ENCODE data around the gene DEFB129.

The DEFB129 gene

DNA sequence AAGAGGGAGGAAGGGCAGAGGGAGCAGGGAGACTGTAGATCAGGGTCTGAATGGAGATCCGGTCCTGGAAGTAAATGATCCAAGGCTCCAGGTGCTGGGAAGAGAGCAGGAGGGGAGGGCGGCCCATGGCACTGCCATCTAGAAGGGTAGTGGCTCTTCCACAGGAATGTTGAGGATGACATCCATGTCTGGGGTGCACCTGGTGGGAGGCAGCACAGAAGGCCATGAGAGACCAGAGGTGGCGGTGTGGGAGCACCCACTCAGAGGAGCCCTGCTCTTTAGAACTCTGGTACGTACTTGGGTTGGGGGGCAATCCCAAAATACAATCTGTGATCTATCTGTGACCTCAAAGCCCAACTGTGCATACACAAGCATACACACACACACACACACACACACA lies 44.0 kb downstream of the DEFB129 start:
- H3K9me3 ChIP-seq (ENCODE audit: insufficient read depth, low read length) = no peaks in the 10 kb centered on the region
- H4K20me1 ChIP-seq (ENCODE audit: low read depth, low read length) = no peaks in the 10 kb centered on the region
- H3K36me3 ChIP-seq (ENCODE audit: low read length) = no peaks in the 10 kb centered on the region
- no peak for TF ChIP-seq EZH2phosphoT487 (conservative IDR thresholded peaks at IDR 0.05; ENCODE audit: low read length)
- TF ChIP-seq, protein P1, sequence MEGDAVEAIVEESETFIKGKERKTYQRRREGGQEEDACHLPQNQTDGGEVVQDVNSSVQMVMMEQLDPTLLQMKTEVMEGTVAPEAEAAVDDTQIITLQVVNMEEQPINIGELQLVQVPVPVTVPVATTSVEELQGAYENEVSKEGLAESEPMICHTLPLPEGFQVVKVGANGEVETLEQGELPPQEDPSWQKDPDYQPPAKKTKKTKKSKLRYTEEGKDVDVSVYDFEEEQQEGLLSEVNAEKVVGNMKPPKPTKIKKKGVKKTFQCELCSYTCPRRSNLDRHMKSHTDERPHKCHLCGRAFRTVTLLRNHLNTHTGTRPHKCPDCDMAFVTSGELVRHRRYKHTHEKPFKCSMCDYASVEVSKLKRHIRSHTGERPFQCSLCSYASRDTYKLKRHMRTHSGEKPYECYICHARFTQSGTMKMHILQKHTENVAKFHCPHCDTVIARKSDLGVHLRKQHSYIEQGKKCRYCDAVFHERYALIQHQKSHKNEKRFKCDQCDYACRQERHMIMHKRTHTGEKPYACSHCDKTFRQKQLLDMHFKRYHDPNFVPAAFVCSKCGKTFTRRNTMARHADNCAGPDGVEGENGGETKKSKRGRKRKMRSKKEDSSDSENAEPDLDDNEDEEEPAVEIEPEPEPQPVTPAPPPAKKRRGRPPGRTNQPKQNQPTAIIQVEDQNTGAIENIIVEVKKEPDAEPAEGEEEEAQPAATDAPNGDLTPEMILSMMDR (IDR thresholded peaks at IDR 0.05; ENCODE audit: insufficient read depth, low read length, poor library complexity, severe bottlenecking) = no peak
- no peaks in the 10 kb centered on the region for H3K79me2 ChIP-seq (ENCODE audit: insufficient read depth, low read length)
- H3K27ac ChIP-seq (ENCODE audit: low read depth, low read length) = no peak overlapping the region
- H3K9me2 ChIP-seq (replicated peaks; ENCODE audit: insufficient read depth, low read length) = no peaks in the 10 kb centered on the region
- no peaks in the 10 kb centered on the region for H3F3A ChIP-seq (ENCODE audit: insufficient read depth)
- H3K4me2 ChIP-seq (ENCODE audit: low read depth, low read length, poor library complexity, severe bottlenecking) = no peak overlapping the region
- H3K4me3 ChIP-seq (ENCODE audit: insufficient read depth, low read length, poor library complexity, severe bottlenecking) = no peak overlapping the region
- H2AFZ ChIP-seq (ENCODE audit: low read depth, low read length, severe bottlenecking) = no peak overlapping the region
- no peaks in the 10 kb centered on the region for H3K27me3 ChIP-seq (ENCODE audit: low read length)
- H3K9ac ChIP-seq (ENCODE audit: low read length) = no peak overlapping the region

DNA sequence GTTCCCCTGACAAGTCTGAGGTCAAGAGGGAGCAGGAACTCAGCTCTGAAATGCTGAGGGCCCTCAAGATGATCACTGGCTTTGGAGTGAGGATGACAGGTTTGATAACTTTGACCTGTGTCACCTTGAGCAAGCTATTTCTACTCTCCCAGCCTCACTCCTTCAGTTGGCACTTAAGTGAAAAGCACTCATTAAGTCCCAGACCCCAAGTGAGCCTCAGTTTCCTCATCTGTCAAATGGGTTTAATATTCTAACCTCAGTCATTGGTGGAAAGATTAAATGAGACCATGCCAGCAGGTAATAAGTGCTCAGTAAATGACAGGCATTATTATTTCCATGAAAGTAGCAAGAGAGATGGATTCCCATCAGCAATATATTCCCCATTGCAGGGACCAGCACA lies 44.5 kb downstream of the DEFB129 start:
- no peaks in the 10 kb centered on the region for H3K9me2 ChIP-seq (replicated peaks; ENCODE audit: insufficient read depth, low read length)
- H3K9ac ChIP-seq (ENCODE audit: low read length) = no peak overlapping the region
- no peaks in the 10 kb centered on the region for H3K27me3 ChIP-seq (ENCODE audit: low read length)
- H3K27ac ChIP-seq (ENCODE audit: low read depth, low read length) = no peak overlapping the region
- no peaks in the 10 kb centered on the region for H3K36me3 ChIP-seq (ENCODE audit: low read length)
- H3K9me3 ChIP-seq (ENCODE audit: insufficient read depth, low read length) = no peaks in the 10 kb centered on the region
- H3K4me3 ChIP-seq (ENCODE audit: insufficient read depth, low read length, poor library complexity, severe bottlenecking) = no peak overlapping the region
- H3K79me2 ChIP-seq (ENCODE audit: insufficient read depth, low read length) = no peaks in the 10 kb centered on the region
- H3K4me2 ChIP-seq (ENCODE audit: low read depth, low read length, poor library complexity, severe bottlenecking) = no peak overlapping the region
- TF ChIP-seq EZH2phosphoT487 (conservative IDR thresholded peaks at IDR 0.05; ENCODE audit: low read length) = no peak
- TF ChIP-seq, protein P1 (IDR thresholded peaks at IDR 0.05; ENCODE audit: insufficient read depth, low read length, poor library complexity, severe bottlenecking) = no peak
- no peaks in the 10 kb centered on the region for H3F3A ChIP-seq (ENCODE audit: insufficient read depth)
- no peaks in the 10 kb centered on the region for H4K20me1 ChIP-seq (ENCODE audit: low read depth, low read length)
- no peak overlapping the region for H2AFZ ChIP-seq (ENCODE audit: low read depth, low read length, severe bottlenecking)

DNA sequence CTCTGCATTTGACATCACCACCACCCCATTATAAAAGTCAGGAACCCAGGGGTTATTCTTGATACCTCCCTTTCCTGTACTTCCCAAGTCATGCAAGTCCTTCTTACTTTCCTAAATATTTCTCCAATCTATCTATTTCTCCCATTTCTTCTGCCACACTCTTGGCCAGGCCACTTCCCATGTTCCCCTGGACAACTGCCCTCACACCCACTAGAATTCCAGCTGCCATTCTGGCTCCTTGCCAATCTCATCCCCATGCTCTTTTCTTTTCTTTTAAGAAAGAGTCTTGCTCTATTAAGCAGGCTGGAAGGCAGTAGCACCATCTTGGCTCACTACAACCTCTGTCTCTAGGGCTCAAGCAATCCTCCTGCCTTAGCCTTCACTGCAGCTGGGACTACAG lies 45.7 kb downstream of the DEFB129 start:
- no peak for TF ChIP-seq EZH2phosphoT487 (conservative IDR thresholded peaks at IDR 0.05; ENCODE audit: low read length)
- TF ChIP-seq, protein P1 (IDR thresholded peaks at IDR 0.05; ENCODE audit: insufficient read depth, low read length, poor library complexity, severe bottlenecking) = no peak
- no peaks in the 10 kb centered on the region for H3K9me3 ChIP-seq (ENCODE audit: insufficient read depth, low read length)
- no peak overlapping the region for H2AFZ ChIP-seq (ENCODE audit: low read depth, low read length, severe bottlenecking)
- no peak overlapping the region for H3K4me3 ChIP-seq (ENCODE audit: insufficient read depth, low read length, poor library complexity, severe bottlenecking)
- no peak overlapping the region for H3K9ac ChIP-seq (ENCODE audit: low read length)
- H3K9me2 ChIP-seq (replicated peaks; ENCODE audit: insufficient read depth, low read length) = no peaks in the 10 kb centered on the region
- no peaks in the 10 kb centered on the region for H3K36me3 ChIP-seq (ENCODE audit: low read length)
- H4K20me1 ChIP-seq (ENCODE audit: low read depth, low read length) = no peaks in the 10 kb centered on the region
- no peak overlapping the region for H3K4me2 ChIP-seq (ENCODE audit: low read depth, low read length, poor library complexity, severe bottlenecking)
- H3K27ac ChIP-seq (ENCODE audit: low read depth, low read length) = no peak overlapping the region
- H3K79me2 ChIP-seq (ENCODE audit: insufficient read depth, low read length) = no peaks in the 10 kb centered on the region
- H3F3A ChIP-seq (ENCODE audit: insufficient read depth) = no peaks in the 10 kb centered on the region
- no peaks in the 10 kb centered on the region for H3K27me3 ChIP-seq (ENCODE audit: low read length)
